MM.1S (cell line): ENCODE data around the gene CHST2.

Experiments used
- DNase-seq: peaks from one replicate; pipeline ENCODE4 v3.0.0-alpha.2; 2015
- H2AFZ ChIP-seq: fragments of 300-600 bp; sonication (generic); 2 replicates; pipeline ENCODE4 v1.6.0; 2016; ENCODE audit warnings: antibody characterized with exemption, low read length
- H3F3A ChIP-seq: fragments of 300-600 bp; sonication (generic); 2 replicates; pipeline ENCODE4 v1.6.1; 2016; ENCODE audit warnings: mild to moderate bottlenecking, antibody characterized with exemption, low read length, moderate library complexity, mixed read lengths; ENCODE audit not compliant: insufficient read depth
- H3K27ac ChIP-seq: fragments of 300-600 bp; sonication (generic); 2 replicates; pipeline ENCODE4 v1.5.1; 2016; ENCODE audit warnings: mild to moderate bottlenecking, low read length
- H3K27me3 ChIP-seq: fragments of 300-600 bp; sonication (generic); replicated peaks from 2 replicates; pipeline ENCODE4 v1.6.0; 2016; ENCODE audit warnings: low read length; ENCODE audit not compliant: insufficient read depth
- H3K36me3 ChIP-seq: fragments of 300-600 bp; sonication (generic); replicated peaks from 2 replicates; pipeline ENCODE4 v1.6.1; 2016; ENCODE audit warnings: mild to moderate bottlenecking, low read length, mixed read lengths; ENCODE audit not compliant: insufficient read depth
- H3K4me1 ChIP-seq: fragments of 300-600 bp; sonication (generic); 2 replicates; pipeline ENCODE4 v1.6.1; 2016; ENCODE audit warnings: low read length, mixed read lengths
- H3K4me2 ChIP-seq: fragments of 300-600 bp; sonication (generic); 2 replicates; pipeline ENCODE4 v1.6.0; 2016; ENCODE audit warnings: low read depth, low read length
- H3K4me3 ChIP-seq: fragments of 300-600 bp; sonication (generic); 2 replicates; pipeline ENCODE4 v1.5.1; 2016; ENCODE audit warnings: low read length, mixed read lengths
- H3K79me2 ChIP-seq: fragments of 300-600 bp; sonication (generic); 2 replicates; pipeline ENCODE4 v1.6.1; 2016; ENCODE audit warnings: mixed run types, low read length, mixed read lengths
- H3K9ac ChIP-seq: fragments of 300-600 bp; sonication (generic); 2 replicates; pipeline ENCODE4 v1.6.1; 2016; ENCODE audit warnings: low read length, mixed read lengths
- H3K9me2 ChIP-seq: fragments of 300-600 bp; sonication (generic); replicated peaks from 2 replicates; pipeline ENCODE4 v1.6.1; 2016; ENCODE audit warnings: mild to moderate bottlenecking, low read length, mixed read lengths; ENCODE audit not compliant: insufficient read depth
- H3K9me3 ChIP-seq: fragments of 300-600 bp; sonication (generic); replicated peaks from 2 replicates; pipeline ENCODE4 v1.6.1; 2016; ENCODE audit warnings: mild to moderate bottlenecking, low read length, mixed read lengths; ENCODE audit not compliant: insufficient read depth
- H4K20me1 ChIP-seq: fragments of 300-600 bp; sonication (generic); 2 replicates; pipeline ENCODE4 v1.6.1; 2016; ENCODE audit warnings: mild to moderate bottlenecking, low read length, moderate library complexity, mixed read lengths; ENCODE audit not compliant: insufficient read depth
- CTCF ChIP-seq: fragments of 300-600 bp; sonication (generic); IDR thresholded peaks from 2 replicates; pipeline ENCODE4 v1.5.1; 2016; ENCODE audit warnings: antibody characterized with exemption, low read length, mixed read lengths
- EZH2 ChIP-seq: fragments of 300-600 bp; sonication (generic); optimal IDR thresholded peaks from 2 replicates; pipeline ENCODE3; 2017; ENCODE audit warnings: low read depth, mild to moderate bottlenecking, antibody characterized with exemption, low read length, mixed read lengths
- EZH2phosphoT487 ChIP-seq: fragments of 300-600 bp; sonication (generic); IDR thresholded peaks from 2 replicates; pipeline ENCODE4 v1.6.1; 2018; ENCODE audit warnings: antibody characterized with exemption, low read length

Gene CHST2

DNA sequence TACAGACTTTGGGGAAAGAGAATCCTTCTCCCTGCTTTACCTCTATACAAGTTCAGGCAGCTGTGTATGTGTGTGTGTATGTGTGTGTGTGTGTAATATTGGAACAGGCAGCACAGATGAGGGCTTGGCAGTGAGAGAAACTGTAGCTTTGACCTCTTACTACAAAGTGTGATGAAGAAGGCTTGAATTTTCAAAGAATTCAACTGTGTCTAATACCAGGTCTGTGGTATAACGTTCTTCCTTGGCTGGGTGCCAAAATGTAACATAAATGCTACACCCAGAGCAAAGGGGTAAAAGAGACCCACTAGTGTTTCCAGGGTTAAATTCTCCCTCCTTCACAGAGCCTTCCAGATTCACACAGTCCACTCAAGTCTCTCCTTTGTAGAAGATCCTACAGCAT lies 51.1 kb downstream of the CHST2 start:
- no peaks in the 10 kb centered on the region for H3K4me1 ChIP-seq
- DNase-seq, result no peak

DNA sequence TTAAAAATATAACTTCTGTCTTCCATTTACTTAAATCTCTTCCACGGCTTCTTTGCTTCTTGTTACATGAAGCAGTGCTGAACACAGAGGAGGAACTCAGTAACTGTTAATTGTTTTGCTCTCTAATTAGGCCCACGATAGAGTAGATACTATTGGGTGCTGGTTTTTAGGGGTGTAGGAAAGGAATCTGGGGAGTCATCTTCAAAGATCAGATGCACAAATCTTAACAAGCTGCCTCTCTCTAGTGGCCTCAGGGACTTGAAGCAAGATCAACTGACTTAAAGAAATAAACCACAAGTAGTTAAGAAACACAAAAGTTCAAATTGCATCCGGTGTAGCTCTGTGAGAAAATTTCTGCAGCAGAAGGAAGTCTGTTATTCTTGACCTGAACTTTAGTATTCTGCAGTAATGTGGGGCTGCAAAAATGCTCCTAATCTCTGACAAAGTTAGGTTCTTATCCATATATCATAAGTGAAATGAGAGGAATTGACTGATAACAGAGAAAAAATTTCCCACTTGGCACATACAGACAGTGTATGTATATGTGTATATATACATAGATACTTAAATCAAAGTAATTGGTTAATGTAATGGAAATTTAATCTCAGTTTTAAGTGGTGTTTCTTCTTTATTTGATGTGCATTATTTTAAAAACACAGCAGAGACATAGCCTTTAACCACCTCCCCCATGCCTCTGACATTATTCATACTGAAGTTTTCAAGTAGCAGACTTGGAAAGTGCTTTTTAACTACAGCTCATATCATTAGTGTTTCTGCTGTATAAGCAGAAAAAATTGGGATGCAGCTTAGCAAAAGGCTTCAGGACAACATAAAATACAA lies 51.8 kb downstream of the CHST2 start:
- H3K36me3 ChIP-seq, result no peaks in the 10 kb centered on the region
- no peaks in the 10 kb centered on the region for H3K4me1 ChIP-seq
- H2AFZ ChIP-seq, result no peak overlapping the region
- H3K27ac ChIP-seq, result no peak overlapping the region
- H3K9me3 ChIP-seq, result no peaks in the 10 kb centered on the region
- H3K9me2 ChIP-seq, result no peaks in the 10 kb centered on the region
- H3K4me2 ChIP-seq, result no peak overlapping the region
- H3K4me3 ChIP-seq, result no peak overlapping the region
- TF ChIP-seq EZH2phosphoT487, result no peak
- no peak for TF ChIP-seq CTCF
- TF ChIP-seq EZH2, result no peak
- H4K20me1 ChIP-seq, result no peaks in the 10 kb centered on the region
- H3K27me3 ChIP-seq, result no peaks in the 10 kb centered on the region
- H3K9ac ChIP-seq, result no peak overlapping the region
- H3F3A ChIP-seq, result no peaks in the 10 kb centered on the region
- H3K79me2 ChIP-seq, result no peaks in the 10 kb centered on the region
- peak; percentile 49 for DNase-seq

More for the DNA sequence above, 51.1 kb downstream of the CHST2 start:
- Histone ChIP-seq H3K36me3 (no peaks in the 10 kb centered on the region), H4K20me1 (no peaks in the 10 kb centered on the region), H3K27ac (no peak overlapping the region), H3F3A (no peaks in the 10 kb centered on the region), H3K27me3 (no peaks in the 10 kb centered on the region), H3K9me2 (no peaks in the 10 kb centered on the region), H3K9ac (no peak overlapping the region), H3K9me3 (no peaks in the 10 kb centered on the region), H2AFZ (no peak overlapping the region), H3K4me3 (no peak overlapping the region), H3K79me2 (no peaks in the 10 kb centered on the region), H3K4me2 (no peak overlapping the region)
- TF ChIP-seq EZH2phosphoT487, result no peak
- no peak for TF ChIP-seq CTCF
- TF ChIP-seq EZH2, result no peak

GRCh38 chr3:143172062-143172794 lies 52.7 kb downstream of the CHST2 start:
- no peaks in the 10 kb centered on the region for H3K4me1 ChIP-seq
- H3K4me2 ChIP-seq, result no peak overlapping the region
- no peak overlapping the region for H2AFZ ChIP-seq
- H3K9ac ChIP-seq, result no peak overlapping the region
- no peaks in the 10 kb centered on the region for H3K9me3 ChIP-seq
- H3K4me3 ChIP-seq, result no peak overlapping the region
- H3K27ac ChIP-seq, result no peak overlapping the region
- DNase-seq, result no peak
- H4K20me1 ChIP-seq, result no peaks in the 10 kb centered on the region
- H3K79me2 ChIP-seq, result no peaks in the 10 kb centered on the region
- no peaks in the 10 kb centered on the region for H3F3A ChIP-seq
- H3K27me3 ChIP-seq, result no peaks in the 10 kb centered on the region
- no peak for TF ChIP-seq CTCF
- TF ChIP-seq EZH2phosphoT487, result no peak
- TF ChIP-seq EZH2, result no peak
- no peaks in the 10 kb centered on the region for H3K9me2 ChIP-seq
- H3K36me3 ChIP-seq, result no peaks in the 10 kb centered on the region
